DMS53 treated with DMSO at 0.1 percent for 48 hours (cell line): ENCODE results near the gene LY6G5C.

Experiments
- DNase-seq: peaks from one replicate; lab custom pipeline; 2025; ENCODE audit not compliant: unreplicated experiment; lab: John Stamatoyannopoulos, UW

The LY6G5C gene

DNA sequence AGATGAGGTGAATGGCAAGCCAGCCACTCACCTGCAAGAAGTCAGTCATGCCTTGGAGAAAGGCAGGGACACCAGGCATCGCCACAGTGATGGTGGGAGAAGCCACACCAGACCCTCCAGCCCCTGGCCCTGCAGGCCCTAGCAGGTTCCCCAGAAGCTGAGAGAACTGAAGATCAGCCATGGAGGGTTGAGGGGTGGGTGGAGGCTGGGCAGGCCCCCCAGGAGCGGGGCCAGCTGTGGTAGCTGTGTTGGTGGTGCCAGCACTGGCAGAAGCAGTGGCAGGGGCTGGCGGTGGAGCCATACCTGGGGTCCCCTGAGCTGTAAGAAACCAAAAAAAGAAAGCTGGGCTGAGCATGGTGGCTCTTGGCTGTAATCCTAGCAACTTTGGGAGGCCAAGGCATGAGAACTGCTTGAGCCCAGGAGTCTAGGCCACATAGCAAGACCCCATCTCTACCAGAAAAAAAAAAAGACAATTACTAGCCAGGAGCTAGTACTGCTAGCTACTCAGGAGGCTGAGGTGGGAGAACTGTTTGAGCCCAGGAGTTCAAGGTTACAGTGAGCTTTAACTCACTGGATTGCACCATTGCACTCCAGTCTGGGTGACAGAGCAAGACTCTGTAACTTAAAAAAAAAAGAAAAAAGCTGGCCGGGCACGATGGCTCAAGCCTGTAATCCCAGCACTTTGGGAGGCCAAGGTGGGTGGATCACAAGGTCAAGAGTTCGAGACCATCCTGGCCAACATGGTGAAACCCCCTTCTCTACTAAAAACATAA, 37.9 kb downstream of the LY6G5C start:
- no peak for DNase-seq

DNA sequence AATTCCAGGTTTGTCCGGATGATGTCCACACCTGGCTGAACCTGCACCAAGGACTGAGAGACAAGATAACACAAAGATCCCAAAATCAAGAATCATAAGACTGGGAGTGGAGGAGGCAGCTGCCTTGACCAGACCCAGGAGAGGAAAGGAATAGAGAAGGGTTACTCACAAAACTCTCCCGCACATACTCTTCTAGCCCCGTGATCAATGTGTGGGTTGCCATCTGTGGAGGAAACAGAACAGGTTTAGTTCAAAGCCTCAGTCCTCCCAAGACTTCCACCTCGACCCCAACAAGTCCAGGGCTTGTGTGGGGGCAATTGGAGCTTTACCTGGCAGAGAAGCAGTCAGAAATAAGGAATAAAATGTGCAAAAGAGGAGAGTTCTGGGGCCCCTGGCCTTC, 39.5 kb downstream of the LY6G5C start:
- no peak for DNase-seq

DNA sequence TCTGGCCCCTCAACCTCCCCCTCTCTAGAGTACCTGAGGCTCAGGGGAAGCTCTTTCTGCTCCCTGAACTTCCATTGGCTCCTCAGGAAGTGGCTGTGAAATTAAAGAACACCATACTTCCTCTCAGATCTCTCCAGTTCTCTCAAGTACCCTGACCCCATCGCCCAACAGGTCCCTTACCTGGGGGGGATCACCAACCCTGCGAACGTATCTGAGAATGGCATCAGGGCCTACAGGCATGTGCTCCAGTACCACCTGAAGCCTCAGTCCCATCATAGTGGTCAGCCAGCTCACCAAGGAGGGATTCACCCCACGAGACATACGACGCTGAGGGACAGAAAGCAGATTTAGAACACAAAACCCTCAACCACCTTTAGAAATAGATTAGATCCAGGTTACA, 40.3 kb downstream of the LY6G5C start:
- DNase-seq = no peak

DNA sequence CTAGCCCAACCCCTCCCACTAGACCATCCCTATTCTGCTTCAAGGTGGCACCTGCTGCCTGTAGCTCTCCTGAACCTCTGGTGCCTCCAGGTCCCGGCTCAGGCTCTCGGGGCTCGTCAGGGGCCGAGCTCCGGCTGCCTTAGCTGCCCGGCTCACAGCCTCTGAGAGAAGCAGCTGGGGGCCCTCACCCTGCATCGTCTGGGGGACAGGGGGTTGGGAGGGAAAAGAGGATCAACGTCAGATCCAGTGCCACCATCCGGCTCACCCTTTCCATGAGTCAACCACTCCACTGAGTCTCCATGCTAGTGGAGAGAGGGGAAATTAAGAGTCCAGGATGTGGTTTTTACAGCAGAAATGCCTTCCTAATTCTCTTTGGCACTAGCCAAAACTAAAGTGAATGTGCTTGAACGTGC, 41.4 kb downstream of the LY6G5C start:
- DNase-seq = no peak

DNA sequence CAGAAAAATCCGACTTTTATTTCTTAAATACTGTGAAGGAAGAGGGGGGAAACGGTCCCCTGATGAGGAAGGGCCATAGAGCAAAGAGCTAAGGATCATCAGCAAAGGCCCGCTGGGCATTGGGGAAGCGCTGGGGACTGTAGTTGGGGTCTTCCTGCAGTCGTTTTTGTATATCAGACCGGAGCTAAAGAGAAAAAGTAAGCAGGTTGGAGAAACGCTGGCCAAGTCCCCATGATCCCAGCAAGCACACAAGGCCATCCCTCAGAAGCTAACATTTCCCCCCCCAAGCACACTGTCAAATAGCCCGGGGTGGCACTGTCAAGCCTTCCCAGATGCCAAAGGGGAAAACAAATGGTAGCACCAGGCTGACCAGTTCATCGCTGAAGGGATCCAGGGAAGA, 41.8 kb downstream of the LY6G5C start:
- no peak for DNase-seq

DNA sequence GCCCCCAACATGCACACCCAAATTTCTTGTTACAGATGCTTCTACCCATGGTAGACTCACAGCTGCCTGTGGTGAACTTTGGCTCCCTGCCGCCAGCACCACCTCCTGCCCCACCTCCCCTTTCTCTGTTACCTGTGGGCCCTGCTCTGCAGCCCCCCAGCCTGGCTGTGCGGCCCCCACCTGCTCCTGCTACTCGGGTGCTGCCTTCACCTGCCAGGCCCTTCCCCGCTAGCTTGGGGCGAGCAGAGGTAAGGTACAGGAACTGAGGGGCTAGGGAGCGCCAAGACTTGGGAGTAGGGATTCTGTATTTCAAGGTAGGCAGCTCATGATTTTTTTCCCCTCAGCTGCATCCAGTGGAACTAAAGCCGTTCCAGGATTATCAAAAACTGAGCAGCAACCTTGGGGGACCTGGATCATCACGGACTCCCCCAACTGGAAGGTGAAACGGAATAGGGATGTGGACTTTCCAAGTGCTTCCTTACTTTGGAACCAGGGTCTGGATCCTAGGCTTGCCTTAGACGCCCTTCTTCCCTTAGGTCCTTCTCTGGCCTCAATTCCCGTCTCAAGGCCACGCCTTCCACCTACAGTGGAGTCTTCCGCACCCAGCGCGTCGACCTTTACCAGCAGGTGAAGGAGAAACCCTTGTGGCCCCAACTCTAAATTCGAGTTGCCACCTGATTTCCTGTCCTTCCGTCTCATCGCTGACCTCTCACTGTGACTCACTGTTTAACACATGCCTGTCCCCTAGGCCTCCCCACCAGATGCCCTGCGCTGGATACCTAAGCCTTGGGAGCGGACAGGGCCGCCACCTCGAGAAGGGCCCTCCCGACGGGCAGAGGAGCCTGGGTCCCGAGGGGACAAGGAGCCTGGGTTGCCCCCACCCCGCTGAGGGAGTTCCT, 43.9 kb downstream of the LY6G5C start:
- no peak for DNase-seq

DNA sequence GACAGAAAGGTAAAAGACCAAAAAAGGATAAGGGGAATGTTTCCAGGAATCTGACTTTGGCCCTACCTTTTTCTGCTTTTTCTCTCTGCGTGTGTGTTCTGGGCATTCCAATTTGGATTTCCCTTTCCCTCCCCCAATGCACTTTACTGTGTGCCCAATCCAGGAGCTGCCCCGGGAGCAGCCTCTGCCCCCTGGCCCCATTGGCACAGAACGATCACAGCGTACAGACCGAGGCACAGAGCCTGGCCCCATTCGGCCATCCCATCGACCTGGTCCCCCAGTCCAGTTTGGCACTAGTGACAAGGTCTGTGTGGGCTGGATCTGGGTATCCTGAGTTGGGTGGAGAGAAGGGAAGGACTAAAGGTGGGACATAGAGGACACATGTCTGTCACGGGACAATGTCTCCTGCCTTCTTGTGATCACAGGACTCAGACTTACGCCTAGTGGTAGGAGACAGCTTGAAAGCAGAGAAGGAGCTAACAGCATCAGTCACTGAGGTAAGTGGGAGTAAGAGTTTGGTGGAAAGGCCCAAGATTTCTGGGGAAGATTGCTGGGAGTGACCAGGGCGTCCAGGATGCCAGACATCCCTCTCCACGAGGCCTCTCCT, 45.8 kb downstream of the LY6G5C start:
- DNase-seq = no peak

DNA sequence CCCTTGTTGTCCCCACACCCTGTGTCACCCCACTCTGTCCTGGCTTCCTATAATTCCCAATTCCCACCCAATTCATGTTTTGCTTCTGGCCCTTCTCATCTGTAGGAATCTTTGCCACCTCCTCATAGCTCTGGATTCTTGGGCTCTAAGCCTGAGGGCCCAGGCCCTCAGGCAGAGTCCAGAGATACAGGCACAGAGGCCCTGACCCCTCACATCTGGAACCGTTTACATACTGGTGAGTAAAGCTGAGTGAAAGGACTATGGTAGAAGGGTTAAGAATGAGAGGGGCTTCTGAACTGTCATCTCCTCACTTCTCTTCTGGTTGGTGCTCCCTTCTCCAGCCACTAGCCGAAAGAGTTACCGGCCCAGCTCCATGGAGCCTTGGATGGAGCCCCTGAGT, 46.7 kb downstream of the LY6G5C start:
- no peak for DNase-seq

DNA sequence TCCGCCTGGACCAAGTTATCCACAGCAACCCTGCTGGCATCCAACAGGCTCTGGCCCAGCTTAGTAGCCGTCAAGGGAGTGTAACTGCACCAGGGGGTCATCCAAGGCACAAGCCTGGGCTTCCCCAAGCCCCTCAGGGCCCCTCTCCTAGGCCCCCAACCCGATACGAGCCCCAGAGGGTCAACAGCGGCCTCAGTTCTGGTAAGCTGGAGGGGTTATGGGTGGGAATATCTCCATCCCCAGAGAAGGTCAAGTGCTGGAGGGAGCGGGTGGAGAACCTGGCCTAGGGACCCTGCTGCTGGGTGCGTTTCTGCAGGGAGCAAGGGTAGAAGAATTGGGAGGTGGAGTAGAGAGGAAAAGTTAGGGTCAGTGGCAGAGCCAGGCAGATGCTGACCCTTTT, 47.4 kb downstream of the LY6G5C start:
- DNase-seq = no peak

DNA sequence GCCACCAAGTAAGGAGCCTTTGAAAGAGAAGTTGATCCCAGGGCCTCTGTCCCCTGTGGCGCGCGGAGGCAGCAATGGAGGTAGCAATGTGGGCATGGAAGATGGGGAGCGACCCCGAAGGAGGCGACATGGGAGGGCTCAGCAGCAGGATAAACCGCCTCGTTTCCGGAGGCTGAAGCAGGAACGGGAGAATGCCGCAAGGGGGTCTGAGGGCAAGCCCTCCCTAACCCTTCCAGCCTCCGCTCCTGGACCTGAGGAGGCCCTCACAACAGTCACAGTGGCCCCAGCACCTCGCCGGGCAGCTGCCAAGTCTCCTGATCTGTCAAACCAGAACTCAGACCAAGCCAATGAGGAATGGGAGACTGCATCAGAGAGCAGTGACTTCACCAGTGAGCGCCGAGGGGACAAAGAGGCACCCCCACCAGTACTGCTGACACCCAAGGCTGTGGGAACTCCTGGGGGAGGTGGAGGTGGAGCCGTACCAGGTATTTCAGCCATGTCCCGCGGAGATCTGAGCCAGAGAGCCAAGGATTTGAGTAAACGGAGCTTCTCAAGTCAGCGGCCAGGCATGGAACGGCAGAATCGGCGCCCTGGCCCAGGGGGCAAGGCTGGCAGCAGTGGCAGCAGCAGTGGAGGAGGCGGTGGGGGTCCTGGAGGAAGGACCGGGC, 48.5 kb downstream of the LY6G5C start:
- no peak for DNase-seq

DNA sequence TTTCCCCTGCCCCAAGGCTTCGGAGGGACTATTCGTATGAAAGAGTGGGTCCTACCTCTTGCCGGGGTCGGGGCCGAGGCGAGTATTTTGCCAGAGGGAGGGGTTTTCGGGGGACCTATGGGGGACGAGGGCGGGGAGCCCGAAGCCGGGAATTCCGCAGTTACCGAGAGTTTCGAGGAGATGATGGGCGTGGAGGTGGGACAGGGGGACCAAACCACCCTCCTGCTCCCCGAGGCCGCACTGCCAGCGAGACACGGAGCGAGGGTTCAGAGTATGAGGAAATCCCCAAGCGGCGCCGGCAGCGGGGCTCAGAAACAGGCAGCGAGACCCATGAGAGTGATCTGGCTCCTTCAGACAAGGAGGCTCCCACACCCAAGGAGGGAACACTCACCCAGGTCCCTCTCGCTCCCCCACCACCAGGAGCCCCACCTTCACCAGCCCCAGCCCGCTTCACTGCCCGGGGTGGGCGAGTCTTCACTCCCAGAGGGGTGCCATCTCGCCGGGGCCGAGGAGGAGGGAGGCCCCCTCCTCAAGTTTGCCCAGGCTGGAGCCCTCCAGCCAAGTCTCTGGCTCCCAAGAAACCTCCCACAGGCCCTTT, 49.1 kb downstream of the LY6G5C start:
- DNase-seq = no peak

DNA sequence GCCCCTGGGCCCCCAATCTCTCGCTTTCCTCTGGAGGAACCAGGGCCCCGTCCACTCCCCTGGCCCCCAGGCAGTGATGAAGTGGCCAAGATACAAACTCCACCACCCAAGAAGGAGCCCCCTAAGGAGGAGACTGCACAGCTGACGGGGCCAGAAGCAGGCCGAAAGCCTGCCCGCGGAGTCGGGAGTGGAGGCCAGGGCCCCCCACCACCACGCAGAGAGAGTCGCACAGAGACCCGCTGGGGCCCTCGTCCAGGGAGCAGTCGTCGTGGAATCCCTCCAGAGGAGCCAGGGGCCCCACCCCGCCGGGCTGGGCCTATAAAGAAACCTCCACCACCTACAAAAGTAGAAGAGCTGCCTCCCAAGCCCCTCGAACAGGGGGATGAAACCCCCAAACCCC, 49.7 kb downstream of the LY6G5C start:
- DNase-seq = no peak

DNA sequence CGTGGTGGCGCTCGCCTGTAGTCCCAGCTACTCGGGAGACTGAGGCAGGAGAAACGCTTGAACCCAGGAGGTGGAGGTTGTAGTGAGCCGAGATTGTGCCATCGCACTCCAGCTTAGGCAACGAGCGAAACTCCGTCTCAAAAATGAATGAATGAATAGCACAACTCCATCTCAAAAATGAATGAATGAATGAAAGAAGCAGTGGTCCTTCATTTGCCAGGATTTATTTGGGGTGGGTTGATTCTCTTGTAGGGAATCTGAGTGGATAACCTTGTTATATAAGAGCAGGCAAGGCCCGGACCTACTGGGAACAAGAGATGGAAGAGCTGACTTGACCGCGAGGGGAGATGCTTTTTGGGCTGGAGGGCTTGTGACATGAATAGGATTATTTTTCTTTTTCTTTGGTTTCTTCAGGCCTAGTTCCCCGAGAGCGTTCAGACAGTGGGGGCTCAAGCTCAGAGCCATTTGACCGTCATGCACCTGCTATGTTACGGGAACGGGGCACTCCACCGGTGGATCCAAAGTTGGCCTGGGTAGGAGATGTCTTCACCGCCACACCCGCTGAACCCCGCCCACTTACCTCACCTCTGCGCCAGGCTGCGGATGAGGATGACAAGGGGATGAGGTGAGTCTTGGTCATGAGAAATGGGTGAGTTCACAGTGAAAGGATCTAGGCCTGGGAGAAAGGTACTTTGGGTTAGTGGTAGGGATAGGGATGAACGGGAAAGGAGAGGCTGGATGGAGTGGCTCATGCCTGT, 50.5 kb downstream of the LY6G5C start:
- DNase-seq = no peak

DNA sequence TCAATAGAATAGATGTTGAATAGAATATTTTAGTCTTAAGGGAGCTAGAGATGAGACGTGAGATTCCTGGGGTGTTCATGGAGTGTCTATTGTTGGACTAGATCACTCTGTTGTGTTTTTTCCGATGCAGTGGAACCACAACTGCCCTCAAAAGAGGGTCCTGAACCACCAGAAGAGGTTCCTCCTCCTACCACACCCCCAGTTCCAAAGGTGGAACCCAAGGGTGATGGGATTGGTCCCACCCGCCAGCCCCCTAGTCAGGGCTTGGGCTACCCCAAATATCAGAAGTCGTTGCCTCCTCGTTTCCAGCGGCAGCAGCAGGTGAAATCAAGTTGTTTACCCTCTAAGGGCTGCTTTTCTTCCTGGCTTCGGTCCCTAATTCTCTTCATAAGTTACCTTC, 51.9 kb downstream of the LY6G5C start:
- no peak for DNase-seq

DNA sequence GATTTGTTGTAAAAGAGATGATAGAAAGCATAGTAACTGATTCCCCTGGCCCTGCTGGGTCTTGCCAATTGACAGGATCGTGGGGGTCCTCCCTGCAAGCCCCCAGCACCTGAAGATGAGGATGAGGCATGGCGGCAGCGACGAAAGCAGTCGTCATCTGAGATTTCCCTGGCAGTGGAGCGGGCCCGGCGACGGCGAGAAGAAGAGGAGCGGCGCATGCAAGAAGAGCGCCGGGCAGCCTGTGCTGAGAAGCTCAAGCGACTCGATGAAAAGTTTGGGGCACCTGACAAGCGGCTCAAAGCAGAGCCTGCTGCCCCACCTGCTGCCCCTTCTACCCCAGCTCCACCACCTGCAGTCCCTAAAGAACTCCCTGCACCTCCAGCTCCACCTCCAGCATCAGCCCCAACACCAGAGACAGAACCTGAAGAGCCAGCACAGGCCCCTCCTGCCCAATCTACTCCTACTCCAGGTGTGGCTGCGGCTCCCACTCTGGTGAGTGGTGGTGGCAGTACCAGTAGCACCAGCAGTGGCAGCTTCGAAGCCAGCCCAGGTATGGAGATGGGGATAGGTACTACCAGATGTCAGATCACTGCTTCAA, 53.1 kb downstream of the LY6G5C start:
- DNase-seq = no peak

DNA sequence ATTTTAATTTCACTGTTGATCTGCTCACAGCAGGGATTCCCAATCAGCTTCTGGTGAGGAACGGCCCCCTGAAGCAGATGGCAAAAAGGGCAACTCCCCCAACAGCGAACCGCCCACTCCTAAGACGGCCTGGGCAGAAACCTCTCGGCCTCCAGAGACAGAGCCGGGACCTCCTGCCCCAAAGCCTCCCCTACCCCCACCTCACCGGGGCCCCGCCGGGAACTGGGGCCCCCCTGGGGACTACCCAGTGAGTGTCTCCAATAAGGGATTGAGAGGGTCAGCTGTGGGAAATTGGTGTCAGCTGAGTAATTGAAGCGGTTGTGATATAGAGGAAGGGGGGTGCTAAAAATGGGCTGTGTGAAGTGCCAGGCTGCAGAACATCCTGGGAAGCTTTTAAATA, 53.9 kb downstream of the LY6G5C start:
- no peak for DNase-seq
